Right atrium auricular region (tissue), 2 donors: ENCODE data around the gene VARS1. TPM values are rescaled to one million over a fixed set of nuclear protein-coding genes. Genes with fewer than 3 reads are reported as not detected.

Experiments used
- DNase-seq: peaks from one replicate; pipeline ENCODE4 v3.0.0-alpha.2; 2019; ENCODE audit warnings: low spot score
- H3K27ac ChIP-seq, 2 donors: fragments of 200-600 bp; sonication (generic); 1 replicate in 1 of 2; 2 replicates in 1 of 2; pipeline ENCODE4 v1.5.1; 2016 to 2019
- H3K27me3 ChIP-seq, 2 donors: fragments of 200-600 bp; sonication (generic); one replicate each; pipeline versions ENCODE4 v1.5.1 to v1.6.0; 2017 to 2019
- H3K36me3 ChIP-seq: fragments of 200-600 bp; sonication (generic); one replicate; pipeline ENCODE4 v1.5.1; 2016
- H3K4me1 ChIP-seq, 2 donors: fragments of 200-600 bp; sonication (generic); one replicate each; pipeline versions ENCODE4 v1.5.1 to v1.6.0; 2017 to 2019
- H3K4me3 ChIP-seq, 2 donors: fragments of 200-600 bp; sonication (generic); 1 replicate in 1 of 2; 2 replicates in 1 of 2; pipeline ENCODE4 v1.5.1; 2017 to 2019; ENCODE audit warnings: mild to moderate bottlenecking in 1 of 2, moderate library complexity in 1 of 2
- H3K9me3 ChIP-seq, 2 donors: fragments of 200-600 bp; sonication (generic); one replicate each; pipeline ENCODE4 v1.5.1; 2019
- total RNA-seq, 2 donors: library from RNA; depleted of rRNA; stranded (reverse); fragments of >200 nt; gene quantifications; one replicate each; pipeline ENCODE4 v1.1.0, GENCODE V29; 2016
- TF ChIP-seq, protein P1 (sequence below), 2 donors: fragments of 200-600 bp; sonication (generic); IDR thresholded peaks; one replicate each; pipeline ENCODE4 v1.5.1; 2019; ENCODE audit warnings: antibody characterized with exemption in 2 of 2

Gene VARS1
- total RNA-seq, 2 donors from 2014 or later = 15.3 to 24.6 TPM

DNA sequence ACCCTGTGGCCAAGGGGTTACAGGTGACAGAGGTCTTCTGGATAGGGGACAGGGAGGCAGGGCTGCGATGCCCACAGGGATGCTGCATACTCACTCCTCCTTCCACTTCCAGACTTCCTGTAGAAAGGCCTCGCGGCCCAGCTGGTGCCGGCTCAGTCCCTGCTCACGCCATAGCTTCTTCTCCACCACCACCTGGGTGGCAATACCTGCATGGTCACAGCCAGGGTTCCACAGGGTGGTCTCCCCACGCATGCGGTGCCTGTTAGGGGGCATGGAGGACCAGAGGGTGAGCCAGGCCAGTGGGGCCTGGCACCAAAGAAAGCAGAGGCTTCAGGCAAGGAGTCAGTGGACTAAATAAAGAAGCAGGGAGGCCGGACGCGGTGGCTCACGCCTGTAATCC is 10.1 kb downstream of the VARS1 start:
- H3K36me3 ChIP-seq = peaks cover 54% of the 10 kb centered on the region

DNA sequence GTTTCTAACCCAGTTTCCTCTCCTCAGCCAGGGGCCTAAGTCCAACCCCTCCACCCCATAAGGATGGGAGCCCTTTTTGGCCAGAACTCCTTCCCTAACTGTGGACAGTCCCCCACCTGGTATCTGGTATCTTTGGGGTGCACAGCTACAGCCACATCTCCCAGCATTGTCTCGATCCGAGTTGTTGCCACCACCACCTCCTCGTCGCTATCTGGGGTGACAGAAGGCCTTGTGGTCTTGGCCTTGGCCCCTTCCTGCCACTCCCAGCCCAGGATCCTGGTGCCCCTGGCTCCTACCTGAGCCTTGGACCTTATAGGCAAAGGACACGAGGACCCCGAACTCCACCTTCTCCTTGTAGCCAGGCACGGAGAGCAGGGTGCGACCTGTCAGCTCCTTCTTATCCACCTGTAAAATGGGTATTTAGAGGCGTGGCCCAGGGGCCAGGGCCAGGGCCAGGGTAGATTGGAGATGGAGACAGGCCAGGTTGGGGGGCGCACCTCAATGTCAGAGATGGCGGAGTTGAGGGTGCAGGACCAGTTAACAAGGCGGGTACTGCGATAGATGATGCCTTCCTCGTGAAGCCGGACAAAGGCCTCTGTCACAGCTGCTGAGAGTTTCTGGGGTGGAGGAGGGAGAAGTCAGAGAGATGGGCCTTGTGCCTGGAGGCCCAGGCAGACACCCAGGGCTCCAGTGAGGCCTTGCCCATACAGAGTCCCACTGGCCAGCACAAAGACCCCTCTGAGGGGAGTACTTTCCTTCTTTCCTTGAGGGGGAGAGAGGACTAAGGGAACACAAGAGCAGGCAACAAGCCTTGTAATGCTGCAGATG is 11.2 kb downstream of the VARS1 start:
- TF ChIP-seq, protein P1, sequence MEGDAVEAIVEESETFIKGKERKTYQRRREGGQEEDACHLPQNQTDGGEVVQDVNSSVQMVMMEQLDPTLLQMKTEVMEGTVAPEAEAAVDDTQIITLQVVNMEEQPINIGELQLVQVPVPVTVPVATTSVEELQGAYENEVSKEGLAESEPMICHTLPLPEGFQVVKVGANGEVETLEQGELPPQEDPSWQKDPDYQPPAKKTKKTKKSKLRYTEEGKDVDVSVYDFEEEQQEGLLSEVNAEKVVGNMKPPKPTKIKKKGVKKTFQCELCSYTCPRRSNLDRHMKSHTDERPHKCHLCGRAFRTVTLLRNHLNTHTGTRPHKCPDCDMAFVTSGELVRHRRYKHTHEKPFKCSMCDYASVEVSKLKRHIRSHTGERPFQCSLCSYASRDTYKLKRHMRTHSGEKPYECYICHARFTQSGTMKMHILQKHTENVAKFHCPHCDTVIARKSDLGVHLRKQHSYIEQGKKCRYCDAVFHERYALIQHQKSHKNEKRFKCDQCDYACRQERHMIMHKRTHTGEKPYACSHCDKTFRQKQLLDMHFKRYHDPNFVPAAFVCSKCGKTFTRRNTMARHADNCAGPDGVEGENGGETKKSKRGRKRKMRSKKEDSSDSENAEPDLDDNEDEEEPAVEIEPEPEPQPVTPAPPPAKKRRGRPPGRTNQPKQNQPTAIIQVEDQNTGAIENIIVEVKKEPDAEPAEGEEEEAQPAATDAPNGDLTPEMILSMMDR (IDR thresholded peaks at IDR 0.05) = no peak
- H3K4me3 ChIP-seq = no peak overlapping the region
- no peaks in the 10 kb centered on the region for H3K27me3 ChIP-seq
- DNase-seq = no peak
- no peaks in the 10 kb centered on the region for H3K4me1 ChIP-seq
- H3K36me3 ChIP-seq = peaks cover 65% of the 10 kb centered on the region
- H3K9me3 ChIP-seq = no peaks in the 10 kb centered on the region
- H3K27ac ChIP-seq = no peak overlapping the region

More for the DNA sequence above, 10.1 kb downstream of the VARS1 start:
- Histone ChIP-seq H3K9me3 (no peaks in the 10 kb centered on the region), H3K4me3 (no peak overlapping the region), H3K4me1 (no peaks in the 10 kb centered on the region), H3K27me3 (no peaks in the 10 kb centered on the region), H3K27ac (no peak overlapping the region)
- DNase-seq = no peak
- TF ChIP-seq, protein P1 (IDR thresholded peaks at IDR 0.05) = no peak

DNA sequence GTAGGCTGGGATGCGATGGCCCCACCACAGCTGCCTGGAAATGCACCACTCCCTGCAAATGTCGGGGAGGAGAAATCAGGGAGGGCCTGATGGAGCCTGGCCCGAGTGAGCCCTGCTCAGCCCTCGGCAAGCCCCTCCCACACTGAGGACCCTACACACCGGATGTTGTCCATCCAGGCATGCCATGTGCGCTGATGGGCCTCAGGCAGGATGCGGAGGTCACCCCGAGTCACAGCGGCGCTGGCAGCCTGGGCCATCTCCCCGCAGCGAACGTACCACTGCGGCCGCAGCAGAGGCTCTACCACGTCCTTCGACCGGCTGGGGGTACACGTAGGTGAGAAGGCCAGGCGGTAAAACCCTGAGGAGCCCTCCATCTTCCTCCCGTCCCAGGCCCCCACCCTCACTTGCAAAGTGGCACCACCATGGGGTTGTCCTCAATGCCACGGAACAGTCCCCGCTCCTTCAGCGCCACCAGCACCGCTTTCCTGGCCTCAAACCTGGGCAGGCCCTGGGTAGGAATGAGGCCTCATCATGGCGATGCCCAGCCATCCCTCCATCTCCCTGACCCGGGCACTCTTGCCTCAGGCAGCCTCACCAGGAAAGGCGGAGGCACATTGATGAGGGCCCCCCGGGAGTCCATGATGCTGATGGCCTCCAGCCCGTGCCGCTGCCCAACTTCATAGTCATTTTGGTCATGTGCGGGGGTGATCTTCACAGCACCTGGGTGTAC is 13.3 kb downstream of the VARS1 start:
- Histone ChIP-seq H3K9me3 (no peaks in the 10 kb centered on the region), H3K4me1 (peaks cover 0 to 5% of the 10 kb centered on the region in 2 donors), H3K36me3 (peaks cover 78% of the 10 kb centered on the region), H3K27me3 (no peaks in the 10 kb centered on the region), H3K4me3 (no peak overlapping the region), H3K27ac (no peak overlapping the region)
- TF ChIP-seq, protein P1 (IDR thresholded peaks at IDR 0.05) = no peak
- no peak for DNase-seq

DNA sequence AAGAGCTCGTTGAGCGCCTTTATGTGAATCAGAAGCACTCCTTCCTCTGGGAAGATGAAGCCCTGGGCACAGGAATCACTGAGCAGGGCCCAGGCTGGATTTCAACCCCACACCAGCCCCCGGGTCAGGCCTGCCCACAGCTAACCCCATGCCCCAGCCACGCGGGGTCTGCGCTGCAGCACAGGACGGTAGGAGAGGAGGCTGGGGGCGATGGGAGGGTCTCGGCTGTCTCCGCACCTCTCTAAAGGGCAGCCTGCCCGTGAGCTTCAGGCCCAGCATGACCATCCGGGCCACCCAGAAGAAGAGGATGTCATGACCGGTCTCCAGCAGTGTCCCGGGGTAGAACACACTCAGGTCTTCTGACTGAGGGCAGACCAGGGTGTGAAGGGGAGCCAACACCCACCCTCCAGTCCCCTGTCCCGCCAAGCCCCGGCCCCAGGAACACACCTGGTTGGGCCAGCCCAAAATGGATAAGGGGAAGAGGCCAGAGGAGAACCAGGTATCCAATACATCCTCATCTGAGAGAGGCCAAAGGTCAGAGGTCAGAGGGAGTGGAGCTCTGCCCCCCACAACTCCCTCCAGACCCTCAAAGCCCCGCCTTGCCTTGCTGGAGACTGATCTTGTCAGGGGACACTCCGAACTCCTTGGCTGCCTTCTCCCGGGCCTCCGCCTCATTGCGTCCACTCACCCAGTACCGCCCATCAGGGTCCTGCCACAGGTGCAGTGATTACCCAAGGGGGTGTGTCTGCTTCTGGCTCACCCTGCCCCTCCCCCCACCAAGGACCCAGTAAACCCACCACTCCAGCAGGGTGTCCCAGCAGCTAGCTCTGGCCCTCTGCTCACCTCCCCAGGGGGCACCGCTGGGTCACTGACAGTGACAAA is 14.1 kb downstream of the VARS1 start:
- Histone ChIP-seq H3K36me3 (peaks cover 77% of the 10 kb centered on the region), H3K27me3 (no peaks in the 10 kb centered on the region), H3K4me1 (peaks cover 0 to 13% of the 10 kb centered on the region in 2 donors), H3K27ac (no peak overlapping the region), H3K4me3 (no peak overlapping the region), H3K9me3 (no peaks in the 10 kb centered on the region)
- DNase-seq = no peak
- TF ChIP-seq, protein P1 (IDR thresholded peaks at IDR 0.05) = no peak

DNA sequence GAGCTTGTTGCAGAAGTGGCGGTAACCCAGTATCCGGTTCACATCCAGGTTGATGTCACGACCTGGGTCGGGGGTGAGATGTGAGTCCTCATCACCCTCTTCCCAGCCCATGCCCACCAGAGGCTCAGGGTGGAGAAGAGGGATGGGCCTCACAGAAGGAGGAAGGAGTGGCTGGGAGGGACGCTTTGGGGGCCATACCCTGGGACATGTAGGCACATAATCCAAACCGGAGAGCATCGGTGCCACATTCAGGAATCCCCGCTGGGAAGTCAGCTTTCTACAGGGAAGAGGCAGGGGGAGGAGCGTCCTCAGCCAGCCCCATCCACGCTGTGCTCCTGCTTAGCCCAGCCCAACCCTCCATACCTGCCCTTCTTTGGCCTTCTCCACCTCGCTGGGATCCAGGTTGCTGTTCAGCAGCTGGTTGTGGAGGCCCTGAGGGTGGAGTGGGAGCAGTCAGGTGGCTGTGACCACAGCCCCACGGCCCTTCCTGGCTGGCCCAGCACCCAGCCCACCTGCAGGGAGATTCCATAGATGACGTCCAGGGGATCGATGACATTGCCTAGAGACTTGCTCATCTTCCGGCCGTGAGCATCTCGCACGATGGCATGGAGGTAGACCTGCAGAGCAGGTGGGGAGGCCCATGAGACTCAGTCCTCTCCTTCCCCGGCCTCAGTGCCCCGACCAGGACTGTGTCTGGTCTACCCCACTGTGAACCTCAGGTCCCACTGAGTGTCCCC is 14.9 kb downstream of the VARS1 start:
- DNase-seq = no peak
- Histone ChIP-seq H3K27ac (no peak overlapping the region), H3K4me1 (peaks cover 0 to 17% of the 10 kb centered on the region in 2 donors), H3K4me3 (no peak overlapping the region), H3K27me3 (no peaks in the 10 kb centered on the region), H3K9me3 (no peaks in the 10 kb centered on the region), H3K36me3 (peaks cover 77% of the 10 kb centered on the region)
- TF ChIP-seq, protein P1 (IDR thresholded peaks at IDR 0.05) = no peak
